ENCODE results near the gene KSR2. TPM values are rescaled to one million over a fixed set of nuclear protein-coding genes. Genes with fewer than 3 reads are reported as not detected.

The KSR2 gene
- total RNA-seq, 1 experiment from 2014 or later, result 1.3 TPM

DNA sequence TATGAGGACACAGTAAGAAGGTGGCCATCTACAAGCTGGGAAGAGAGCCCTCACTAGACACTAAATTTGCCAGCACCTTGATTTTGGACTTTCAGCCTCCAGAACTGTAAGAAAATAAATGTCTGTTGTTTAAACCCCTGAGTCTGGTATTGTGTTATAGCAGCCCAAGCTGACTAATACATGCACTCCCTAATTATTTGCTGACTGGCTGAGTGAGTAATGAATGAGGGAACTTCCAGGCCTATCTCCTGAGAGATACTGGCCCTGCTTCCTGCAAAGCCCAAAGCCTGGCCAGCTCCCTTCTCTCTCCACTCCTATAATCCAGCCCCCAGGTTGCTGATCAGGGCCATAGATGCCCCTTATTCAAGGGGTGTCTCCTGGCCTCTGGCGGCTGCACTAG lies 487.3 kb downstream of the KSR2 start:
- Mint-ChIP-seq H3K4me1 (peaks cover 8 to 13% of the 10 kb centered on the region in 2 experiments), H3K4me3 (no peak overlapping the region), H3K9me3 (no peaks in the 10 kb centered on the region), H3K36me3 (ENCODE audit: insufficient read depth in 1 of 3, low read depth in 3 of 3) (no peaks in the 10 kb centered on the region; a peak in 1 of 7 replicates), H3K27ac (no peak overlapping the region; a peak in 1 of 7 replicates), H3K27me3 (ENCODE audit: low read depth) (no peaks in the 10 kb centered on the region; the same call in 1 of the 2 replicates)
- H3K79me2 ChIP-seq (ENCODE audit: insufficient read depth, low read length), result no peaks in the 10 kb centered on the region
- H3K9ac ChIP-seq (ENCODE audit: extremely low read depth, insufficient read length, low read length), result no peak overlapping the region
- no peak overlapping the region for H3K56ac ChIP-seq (ENCODE audit: insufficient read length, low read depth, low read length)
- H4K5ac ChIP-seq (ENCODE audit: insufficient read length, low read depth, low read length), result no peak overlapping the region
- no peak overlapping the region for H2BK12ac ChIP-seq (ENCODE audit: insufficient read length, low read depth, low read length)
- no peaks in the 10 kb centered on the region for H3K27me3 ChIP-seq (ENCODE audit: insufficient read depth, low read length)
- no peak overlapping the region for H3T11ph ChIP-seq (ENCODE audit: low read length)
- no peaks in the 10 kb centered on the region for H4K20me1 ChIP-seq (ENCODE audit: control insufficient read depth, insufficient read depth, insufficient read length)
- H3K27ac ChIP-seq (ENCODE audit: insufficient read length, low read depth, low read length), result no peak overlapping the region
- H3K79me1 ChIP-seq (ENCODE audit: insufficient read depth, low read depth, low read length, poor library complexity, severe bottlenecking), result no peaks in the 10 kb centered on the region
- H3K23me2 ChIP-seq (ENCODE audit: insufficient read length, low read depth, low read length, poor library complexity, severe bottlenecking), result no peaks in the 10 kb centered on the region
- DNase-seq, result no peak
- no peak overlapping the region for H3K14ac ChIP-seq (ENCODE audit: insufficient read depth, low read length)
- no peak overlapping the region for H2AFZ ChIP-seq (ENCODE audit: low read length)
- no peak overlapping the region for H2BK20ac ChIP-seq (ENCODE audit: low read depth, low read length, poor library complexity, severe bottlenecking)
- no peak overlapping the region for H3K18ac ChIP-seq (ENCODE audit: insufficient read length, low read depth, low read length)
- H2AK5ac ChIP-seq (ENCODE audit: insufficient read length, low read length), result no peak overlapping the region
- no peak overlapping the region for H2BK120ac ChIP-seq (ENCODE audit: low read depth, low read length, poor library complexity, severe bottlenecking)
- no peaks in the 10 kb centered on the region for H3K4me1 ChIP-seq (ENCODE audit: insufficient read depth, low read length)
- H2BK5ac ChIP-seq (ENCODE audit: insufficient read length, low read length), result no peak overlapping the region
- no peak overlapping the region for H3K4ac ChIP-seq (ENCODE audit: low read depth, low read length)
- no peaks in the 10 kb centered on the region for H3K9me3 ChIP-seq (ENCODE audit: control insufficient read depth, low read depth, low read length)
- H3K4me2 ChIP-seq (ENCODE audit: insufficient read depth, insufficient read length, low read length), result no peak overlapping the region
- TF ChIP-seq, protein P1, sequence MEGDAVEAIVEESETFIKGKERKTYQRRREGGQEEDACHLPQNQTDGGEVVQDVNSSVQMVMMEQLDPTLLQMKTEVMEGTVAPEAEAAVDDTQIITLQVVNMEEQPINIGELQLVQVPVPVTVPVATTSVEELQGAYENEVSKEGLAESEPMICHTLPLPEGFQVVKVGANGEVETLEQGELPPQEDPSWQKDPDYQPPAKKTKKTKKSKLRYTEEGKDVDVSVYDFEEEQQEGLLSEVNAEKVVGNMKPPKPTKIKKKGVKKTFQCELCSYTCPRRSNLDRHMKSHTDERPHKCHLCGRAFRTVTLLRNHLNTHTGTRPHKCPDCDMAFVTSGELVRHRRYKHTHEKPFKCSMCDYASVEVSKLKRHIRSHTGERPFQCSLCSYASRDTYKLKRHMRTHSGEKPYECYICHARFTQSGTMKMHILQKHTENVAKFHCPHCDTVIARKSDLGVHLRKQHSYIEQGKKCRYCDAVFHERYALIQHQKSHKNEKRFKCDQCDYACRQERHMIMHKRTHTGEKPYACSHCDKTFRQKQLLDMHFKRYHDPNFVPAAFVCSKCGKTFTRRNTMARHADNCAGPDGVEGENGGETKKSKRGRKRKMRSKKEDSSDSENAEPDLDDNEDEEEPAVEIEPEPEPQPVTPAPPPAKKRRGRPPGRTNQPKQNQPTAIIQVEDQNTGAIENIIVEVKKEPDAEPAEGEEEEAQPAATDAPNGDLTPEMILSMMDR (conservative IDR thresholded peaks at IDR 0.05), result no peak
- no peak overlapping the region for H4K91ac ChIP-seq (ENCODE audit: insufficient read length, low read depth, low read length)
- WGBS (ENCODE audit: extremely low coverage, insufficient read length, low lambda C conversion rate), result no CpG with 5 or more reads among the region's 1 CpG
- no peak overlapping the region for H3K23ac ChIP-seq (ENCODE audit: insufficient read length, low read depth, low read length)
- no peak overlapping the region for H2BK15ac ChIP-seq (ENCODE audit: low read depth, low read length)
- no peak overlapping the region for H4K8ac ChIP-seq (replicated peaks; ENCODE audit: insufficient read length, low read depth, low read length)

All from H9 (cell line).